Amniotic epithelial cell (primary cell): ENCODE results near the gene MCFD2.
"Not testable (repeated sequence)": the region's sequence is repeated elsewhere in the genome, so short reads cannot be mapped to it uniquely, and the experiment has no call there.

Experiments
- DNase-seq: peaks from one replicate; pipeline ENCODE4 v3.0.0-alpha.2; 2010; ENCODE audit warnings: low read depth

Gene MCFD2

DNA sequence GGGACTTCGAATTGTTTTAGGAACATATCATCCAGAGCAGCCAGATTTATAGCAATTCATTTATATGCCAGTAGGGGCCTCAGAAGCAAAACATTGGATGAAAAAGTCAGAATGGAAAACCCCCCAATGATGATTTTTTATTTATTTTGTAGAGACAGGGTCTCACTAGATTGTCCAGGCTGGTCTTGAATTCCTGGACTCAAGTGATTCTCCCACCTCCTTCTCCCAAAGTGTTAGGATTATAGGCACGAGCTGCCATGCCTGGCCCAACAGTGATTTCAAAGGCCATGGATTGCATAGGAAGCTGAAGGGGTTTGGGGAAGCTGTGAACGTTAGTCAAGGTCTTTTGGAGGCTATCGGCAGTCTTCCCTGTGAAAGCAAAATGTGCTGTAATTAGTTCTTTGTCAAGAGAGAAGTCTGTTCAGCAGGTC lies 21.9 kb upstream of the MCFD2 start:
- no peak for DNase-seq

DNA sequence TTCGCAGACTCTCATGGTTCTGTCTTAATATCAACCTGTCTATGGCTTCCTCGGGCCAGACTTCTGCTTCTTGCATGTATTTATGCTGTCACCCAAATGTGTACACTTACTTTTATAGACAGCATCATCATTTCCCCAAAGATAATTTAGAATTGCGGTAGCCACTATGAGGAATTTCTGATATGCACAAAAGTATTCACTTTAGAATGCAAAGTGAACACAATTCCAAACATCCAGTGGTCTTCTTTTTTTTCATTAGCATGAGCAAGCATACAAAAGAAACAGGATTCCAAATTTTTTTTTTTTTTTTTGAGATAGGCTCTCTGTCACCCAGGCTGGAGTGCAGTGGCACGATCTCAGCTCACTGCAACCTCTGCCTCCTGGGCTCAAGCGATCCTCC lies 21.0 kb upstream of the MCFD2 start:
- no peak for DNase-seq

- no peak for DNase-seq
Measured at GRCh38 chr2:46935071-46935470, 19.5 kb upstream of the MCFD2 start.

GRCh38 chr2:46929612-46930011 lies 14.0 kb upstream of the MCFD2 start:
- DNase-seq: no peak

- DNase-seq: no peak
Measured at GRCh38 chr2:46926863-46927262, 11.3 kb upstream of the MCFD2 start.

DNA sequence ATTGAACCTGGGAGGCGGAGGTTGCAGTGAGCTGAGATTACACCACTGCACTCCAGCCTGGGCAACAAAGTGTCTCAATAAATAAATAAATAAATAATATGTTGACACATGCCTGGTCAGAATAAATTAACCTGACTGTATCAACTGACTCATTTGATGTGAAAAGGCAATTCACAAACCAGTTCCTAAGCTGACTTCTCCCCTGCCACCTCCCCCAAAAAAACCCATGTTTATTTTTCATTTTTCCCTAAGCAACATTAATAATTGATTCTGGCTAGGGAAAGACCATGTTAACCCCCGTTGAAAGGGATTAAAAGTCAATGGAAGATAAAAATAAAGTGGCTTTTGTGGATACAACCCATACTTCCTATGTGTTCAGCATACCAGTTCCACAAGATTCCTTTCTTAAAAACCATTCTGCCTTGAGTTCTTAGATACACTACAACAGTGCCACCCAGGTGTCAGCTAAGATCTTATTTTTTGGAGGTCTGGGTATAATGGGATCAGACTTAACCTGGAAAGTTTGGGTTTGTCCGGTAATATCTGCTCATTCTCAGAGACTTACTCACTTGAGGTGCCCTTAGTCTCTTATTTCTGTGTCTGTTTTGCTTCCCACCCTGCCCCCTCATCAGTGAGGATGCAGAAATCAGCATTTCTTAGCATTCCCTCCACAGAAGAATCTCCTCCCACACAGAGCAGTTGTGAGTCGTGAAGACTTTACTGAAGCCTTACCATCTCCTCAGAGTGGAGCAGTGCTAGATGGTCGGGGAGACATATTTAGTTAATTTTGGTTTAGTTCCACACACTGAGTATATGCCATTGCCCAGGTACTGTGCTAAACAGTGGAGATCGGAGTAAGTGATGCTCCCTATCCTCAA lies 10.1 kb upstream of the MCFD2 start:
- no peak for DNase-seq

DNA sequence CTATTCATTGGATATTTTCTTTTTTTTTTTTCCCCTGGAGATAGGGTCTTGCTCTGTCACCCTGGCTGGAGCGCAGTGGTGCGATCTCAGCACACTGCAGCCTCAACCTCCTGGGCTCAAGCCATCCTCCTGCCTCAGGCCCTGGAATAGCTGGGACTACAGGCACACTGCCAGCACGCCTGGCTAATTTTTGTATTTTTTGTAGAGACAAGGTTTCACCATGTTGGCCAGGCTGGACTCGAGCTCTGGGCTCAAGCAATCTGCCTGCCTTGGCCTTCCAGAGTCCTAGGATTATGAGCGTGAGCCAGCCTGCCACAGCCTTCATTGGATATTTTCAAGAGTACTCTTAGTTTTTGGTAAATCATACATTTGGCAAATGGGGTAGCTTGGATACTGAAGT lies 9.0 kb upstream of the MCFD2 start:
- no peak for DNase-seq

DNA sequence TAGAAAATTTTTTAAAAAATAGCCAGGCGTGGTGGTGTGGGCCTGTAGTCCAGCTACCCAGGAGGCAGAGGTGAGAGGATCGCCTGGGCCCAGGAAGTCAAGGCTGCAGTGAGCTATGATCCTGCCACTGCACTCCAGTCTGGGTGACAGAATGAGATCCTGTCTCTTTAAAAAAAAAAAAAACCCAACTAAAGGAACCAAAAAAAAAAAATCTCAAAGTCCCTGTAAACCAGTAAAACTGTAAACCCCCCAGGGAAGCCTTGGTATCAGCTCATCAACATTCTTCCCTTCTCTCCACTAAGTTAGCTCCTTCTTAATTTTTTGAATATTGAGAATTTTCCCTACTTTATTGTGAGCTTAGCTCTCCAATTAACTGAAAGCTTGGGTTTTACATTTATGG lies 8.4 kb upstream of the MCFD2 start:
- no peak for DNase-seq

GRCh38 chr2:46923041-46923528 lies 7.5 kb upstream of the MCFD2 start:
- DNase-seq: no peak

DNA sequence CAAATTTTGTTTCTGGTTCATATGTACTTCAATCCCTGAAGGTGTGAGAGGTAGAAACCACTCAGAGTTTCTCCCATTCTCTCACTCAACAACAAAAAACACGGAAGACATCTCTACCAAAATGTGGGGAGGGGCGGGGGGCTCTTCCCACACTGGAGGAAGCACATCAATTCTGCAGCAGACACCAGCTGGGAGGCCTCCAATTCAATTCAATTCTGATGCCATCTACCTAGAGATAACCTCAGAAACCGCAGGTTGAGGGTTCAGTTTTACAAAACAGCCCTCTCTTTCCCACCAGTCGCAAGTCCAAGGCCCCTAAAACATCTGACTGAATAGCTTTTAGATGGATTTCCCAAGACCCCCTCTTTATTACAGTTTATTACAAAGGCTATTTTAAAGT lies 7.0 kb upstream of the MCFD2 start:
- no peak for DNase-seq

DNA sequence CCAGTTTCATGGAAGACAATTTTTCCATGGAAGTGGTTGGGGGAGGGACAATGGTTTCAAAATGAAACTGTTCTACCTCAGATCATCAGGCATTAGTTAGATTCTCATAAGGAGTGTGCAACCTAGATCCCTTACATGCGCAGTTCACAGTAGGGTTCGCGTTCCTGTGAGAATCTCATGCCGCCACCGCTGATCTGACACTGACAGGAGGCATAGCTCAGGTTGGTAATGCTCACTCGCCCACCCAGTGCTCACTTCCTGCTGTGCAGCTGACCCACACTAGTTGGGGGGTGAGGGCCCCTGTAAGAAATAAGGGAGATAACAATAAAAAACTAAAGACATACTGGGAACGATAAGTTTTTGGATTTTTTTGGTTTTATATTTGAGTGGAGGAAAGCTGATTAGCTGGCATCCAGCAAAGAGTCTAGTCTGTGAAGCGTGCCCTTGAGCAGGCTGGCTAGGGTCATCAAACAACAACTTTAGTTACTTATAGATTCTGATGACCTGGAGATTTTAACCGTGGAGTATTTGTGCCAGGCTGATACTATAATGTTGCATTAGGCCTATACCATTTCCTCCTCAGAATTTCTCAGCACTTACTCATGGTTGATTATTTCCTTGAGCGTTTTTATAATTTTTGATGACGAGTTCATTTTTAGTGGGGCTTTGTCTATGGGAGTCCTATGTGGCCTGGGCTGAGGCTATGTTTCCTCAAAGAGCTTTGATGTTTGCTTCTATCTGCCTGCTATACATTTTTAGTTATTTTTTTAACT lies 6.3 kb upstream of the MCFD2 start:
- no peak for DNase-seq

GRCh38 chr2:46917628-46918027 lies 2.0 kb upstream of the MCFD2 start:
- no peak for DNase-seq

DNA sequence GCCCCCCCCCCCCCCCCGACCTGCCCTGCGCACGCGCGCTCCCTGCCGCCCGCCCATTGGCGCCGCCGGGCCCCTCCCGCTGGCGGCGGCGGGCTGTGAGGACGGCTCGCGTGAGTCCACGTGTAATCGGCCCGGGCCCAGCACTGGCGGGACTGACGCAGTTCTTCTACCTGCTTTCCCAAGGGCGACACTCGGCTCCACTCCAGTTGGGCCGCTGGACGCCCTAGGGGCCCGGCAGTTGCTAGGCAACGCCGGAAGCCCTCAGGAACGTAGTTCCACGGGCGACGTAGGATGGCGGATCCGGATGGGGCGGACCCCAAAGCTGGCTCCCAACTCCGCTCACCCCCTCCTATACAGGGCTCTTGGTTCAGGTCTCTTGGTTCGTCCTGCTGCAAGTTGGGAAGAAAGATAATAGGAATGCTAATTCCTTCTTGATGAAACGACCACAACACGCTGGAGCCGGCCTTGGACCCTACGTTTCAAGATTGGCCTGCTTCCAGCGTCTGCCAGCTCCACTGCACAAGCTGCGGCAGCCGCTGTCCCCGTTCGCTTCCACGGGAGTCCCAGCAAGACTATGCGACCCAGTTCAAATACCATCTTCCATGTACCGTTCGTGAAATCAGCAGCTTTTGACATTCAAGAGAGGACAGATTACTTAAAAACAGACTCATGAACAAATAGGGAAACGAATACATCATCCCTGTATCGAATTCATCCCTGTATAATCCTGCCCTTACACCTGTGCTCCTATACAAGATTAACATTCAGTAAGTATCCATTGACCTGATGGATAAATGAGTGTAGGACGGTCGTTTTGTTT lies 415 bp upstream of the MCFD2 start:
- peak; percentile 87 for DNase-seq

GRCh38 chr2:46914578-46915230 lies 902 bp downstream of the MCFD2 start:
- DNase-seq: peak; percentile 5

- peak; percentile 83 for DNase-seq
Measured at GRCh38 chr2:46913471-46914381, 1.9 kb downstream of the MCFD2 start.

- DNase-seq: peak; percentile 75
Measured at GRCh38 chr2:46909771-46910419, 5.7 kb downstream of the MCFD2 start.

DNA sequence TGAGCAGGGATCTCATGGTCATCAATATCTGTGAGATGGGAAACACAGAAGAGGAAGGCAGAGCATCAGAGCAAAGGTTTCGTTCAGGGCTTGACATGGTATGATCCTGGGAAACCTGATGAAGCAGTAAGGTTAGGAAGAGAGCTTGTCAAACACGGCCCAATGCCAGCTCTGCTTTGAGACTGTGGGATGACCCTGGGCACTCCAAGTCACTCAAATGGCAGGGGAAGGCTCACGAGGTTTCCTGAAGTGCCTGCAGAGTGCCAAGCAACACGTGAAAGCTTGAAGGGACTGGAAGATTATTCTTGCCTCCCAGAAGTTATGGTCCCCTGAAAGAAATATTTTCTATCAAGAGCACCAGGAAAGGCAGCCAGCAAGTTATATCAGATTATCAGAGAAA lies 6.5 kb downstream of the MCFD2 start:
- DNase-seq: no peak

DNA sequence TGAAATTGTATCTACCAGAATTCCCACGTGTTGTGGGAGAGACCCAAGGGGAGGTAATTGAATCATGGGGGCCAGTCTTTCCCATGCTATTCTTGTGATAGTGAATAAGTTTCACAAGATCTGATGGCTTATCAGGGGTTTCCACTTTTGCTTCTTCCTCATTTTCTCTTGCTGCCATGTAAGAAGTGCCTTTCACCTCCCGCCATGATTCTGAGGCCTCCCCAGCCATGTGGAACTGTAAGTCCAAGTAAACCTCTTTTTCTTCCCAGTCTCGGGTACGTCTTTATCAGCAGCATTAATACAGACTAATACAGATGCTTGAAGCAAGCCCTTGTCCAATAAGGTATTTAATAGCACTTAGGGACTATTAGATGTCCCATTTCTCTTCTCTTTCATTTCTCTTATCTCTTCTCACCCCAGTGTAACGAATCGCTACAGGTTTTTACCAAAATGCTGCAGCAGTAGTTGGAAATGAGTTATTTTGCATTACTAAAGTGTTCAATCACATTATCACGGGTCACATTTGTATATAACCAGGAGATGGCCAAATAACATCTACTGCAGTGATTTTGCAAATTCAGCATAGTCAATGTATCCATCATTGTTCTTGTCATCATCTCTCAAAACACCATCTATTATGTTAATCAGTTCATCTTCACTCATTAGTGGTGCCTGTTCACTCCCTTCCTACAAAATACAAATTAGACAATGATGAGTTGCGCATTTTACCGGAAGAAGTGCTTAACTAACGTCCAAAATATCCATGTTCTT lies 10.5 kb downstream of the MCFD2 start:
- not testable (repeated sequence) for DNase-seq

GRCh38 chr2:46902980-46903379 lies 12.6 kb downstream of the MCFD2 start:
- not testable (repeated sequence) for DNase-seq
